ENCODE measurements around the gene DNAAF3.
A peak's percentile ranks its signal among the peaks of the same experiment; 100 is the strongest.
"Not testable (repeated sequence)": the region's sequence is repeated elsewhere in the genome, so short reads cannot be mapped to it uniquely, and the experiment has no call there.

The DNAAF3 gene

DNA sequence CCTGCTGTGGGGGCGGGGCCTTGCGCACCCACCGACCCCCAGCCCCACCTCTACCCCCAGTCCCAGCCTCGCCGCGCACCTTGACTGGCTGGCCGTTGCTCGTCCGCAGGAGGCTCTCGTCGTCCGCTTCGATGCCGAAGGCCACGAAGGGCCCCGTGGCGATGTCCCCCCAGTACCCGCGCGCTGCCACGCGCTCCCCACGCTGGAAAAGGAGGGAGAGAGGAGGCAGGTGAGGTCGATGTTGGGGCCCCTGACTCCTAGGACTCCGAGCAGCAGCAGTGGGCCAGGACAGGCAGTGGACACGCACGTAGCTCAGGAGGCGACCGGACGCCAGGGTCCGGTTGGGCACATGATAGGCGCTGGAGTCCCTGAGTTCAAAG lies 5.4 kb downstream of the DNAAF3 start:
- H3K9me3 ChIP-seq (ENCODE audit: control insufficient read depth, insufficient read depth, low read depth, low read length) = no peaks in the 10 kb centered on the region
- H3K27ac ChIP-seq (ENCODE audit: low read depth, low read length) = no peak overlapping the region
- no peak overlapping the region for H3K9ac ChIP-seq (ENCODE audit: low read length)
- peaks cover 31% of the 10 kb centered on the region for H3K27me3 ChIP-seq (ENCODE audit: control insufficient read depth, insufficient read depth, low read length)
- H3K36me3 ChIP-seq (ENCODE audit: control insufficient read depth, insufficient read depth, low read length) = no peaks in the 10 kb centered on the region
- peak overlapping the region; percentile 60 for H3K4me3 ChIP-seq (ENCODE audit: low read depth, low read length)
- H3K4me1 ChIP-seq (ENCODE audit: control insufficient read depth, insufficient read depth, low read length) = peaks cover 25% of the 10 kb centered on the region

DNA sequence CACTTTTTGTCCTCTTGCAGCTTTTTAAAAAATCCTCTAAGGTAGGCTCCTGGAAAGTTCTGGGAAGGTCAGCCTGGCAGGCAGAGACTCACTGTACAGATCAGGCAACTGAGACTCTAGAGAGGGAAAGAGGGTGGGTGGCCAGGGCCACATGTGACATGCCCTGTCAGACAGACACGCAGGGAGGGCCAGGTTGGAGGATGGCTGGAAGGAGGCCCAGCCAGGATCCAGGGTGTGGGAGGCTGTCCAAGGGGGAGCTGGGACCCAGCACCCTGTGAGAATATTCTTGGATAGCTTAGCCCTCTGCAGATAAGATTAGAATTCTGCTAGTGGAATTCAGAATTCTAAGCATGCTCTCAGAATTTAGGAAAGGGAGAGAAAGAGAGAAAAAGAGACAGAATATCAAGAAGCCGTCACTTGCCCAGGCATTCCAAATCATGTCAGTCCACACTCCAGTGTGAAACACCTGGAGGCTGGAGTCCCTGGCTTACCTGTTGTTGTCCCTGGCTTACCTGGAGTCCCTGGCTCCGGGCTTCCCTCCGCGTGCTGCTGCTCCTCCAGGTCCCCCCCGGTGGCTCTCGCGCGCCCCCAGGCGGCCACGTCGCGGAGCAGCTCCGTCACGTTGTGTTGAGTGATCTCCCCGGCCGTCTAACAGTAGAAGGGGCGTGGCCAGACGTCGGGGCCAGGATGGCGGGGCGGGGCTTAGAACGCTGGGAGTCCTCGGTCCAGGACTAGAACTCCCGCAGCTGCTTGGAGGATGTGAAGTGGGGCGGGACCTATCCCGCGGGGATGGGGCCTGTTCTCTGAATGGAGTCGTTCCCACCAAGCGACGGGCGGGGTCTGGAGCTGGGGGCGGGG lies 6.1 kb downstream of the DNAAF3 start:
- peaks cover 25% of the 10 kb centered on the region for H3K4me1 ChIP-seq (ENCODE audit: control insufficient read depth, insufficient read depth, low read length)
- H3K4me3 ChIP-seq (ENCODE audit: low read depth, low read length) = peak overlapping the region; percentile 60
- no peak overlapping the region for H3K27ac ChIP-seq (ENCODE audit: low read depth, low read length)
- no peaks in the 10 kb centered on the region for H3K9me3 ChIP-seq (ENCODE audit: control insufficient read depth, insufficient read depth, low read depth, low read length)
- H3K36me3 ChIP-seq (ENCODE audit: control insufficient read depth, insufficient read depth, low read length) = no peaks in the 10 kb centered on the region
- peaks cover 31% of the 10 kb centered on the region for H3K27me3 ChIP-seq (ENCODE audit: control insufficient read depth, insufficient read depth, low read length)
- no peak overlapping the region for H3K9ac ChIP-seq (ENCODE audit: low read length)

DNA sequence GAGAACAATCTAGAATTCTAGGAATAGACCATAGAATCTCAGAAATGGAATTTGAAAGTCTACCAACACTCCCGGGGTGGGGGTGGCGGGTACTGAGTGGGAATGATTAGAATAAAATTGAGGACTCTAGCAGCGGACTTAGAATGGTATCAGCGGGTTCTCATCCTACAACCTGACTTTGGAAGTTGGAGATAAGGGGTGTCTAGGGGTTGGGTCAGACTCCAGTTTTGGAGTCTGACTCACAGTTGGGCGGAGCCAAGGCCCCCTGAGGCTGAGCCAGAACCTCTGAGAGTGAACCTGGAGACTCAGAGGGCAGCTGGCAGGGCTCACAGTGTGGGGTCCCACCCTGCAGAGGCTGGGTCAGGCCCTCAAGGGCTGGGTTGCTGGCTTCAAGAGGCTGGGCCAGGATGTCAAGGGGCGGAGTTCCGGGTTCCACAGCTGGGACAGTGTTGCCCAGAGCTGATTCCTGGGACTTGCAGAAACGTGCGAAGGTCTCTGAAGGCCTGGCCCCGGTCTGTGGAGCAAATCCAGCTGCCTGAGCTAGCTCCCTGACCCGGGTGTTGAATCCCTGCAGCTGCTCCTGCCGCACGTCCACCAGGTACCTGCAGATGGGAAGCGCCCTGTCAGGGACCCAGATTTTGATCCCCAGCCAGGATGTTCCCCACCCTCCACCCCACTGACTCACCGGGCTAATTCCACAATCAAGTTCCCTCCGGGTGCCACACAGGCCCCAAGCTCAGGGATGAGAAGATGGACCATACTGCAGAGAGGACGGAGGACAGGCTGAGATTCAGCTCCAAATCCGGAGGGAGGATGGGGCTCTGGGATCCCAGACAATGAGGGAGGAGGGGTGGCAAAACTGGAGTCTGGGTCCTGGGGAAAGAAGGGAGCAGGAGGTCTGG lies 7.3 kb downstream of the DNAAF3 start:
- peaks cover 31% of the 10 kb centered on the region for H3K27me3 ChIP-seq (ENCODE audit: control insufficient read depth, insufficient read depth, low read length)
- no peaks in the 10 kb centered on the region for H3K9me3 ChIP-seq (ENCODE audit: control insufficient read depth, insufficient read depth, low read depth, low read length)
- peak overlapping the region; percentile 22; the same call in 1 of the 2 replicates for H3K4me3 ChIP-seq (ENCODE audit: low read depth, low read length)
- H3K9ac ChIP-seq (ENCODE audit: low read length) = no peak overlapping the region
- no peak overlapping the region for H3K27ac ChIP-seq (ENCODE audit: low read depth, low read length)
- no peaks in the 10 kb centered on the region for H3K36me3 ChIP-seq (ENCODE audit: control insufficient read depth, insufficient read depth, low read length)
- peaks cover 25% of the 10 kb centered on the region for H3K4me1 ChIP-seq (ENCODE audit: control insufficient read depth, insufficient read depth, low read length)

DNA sequence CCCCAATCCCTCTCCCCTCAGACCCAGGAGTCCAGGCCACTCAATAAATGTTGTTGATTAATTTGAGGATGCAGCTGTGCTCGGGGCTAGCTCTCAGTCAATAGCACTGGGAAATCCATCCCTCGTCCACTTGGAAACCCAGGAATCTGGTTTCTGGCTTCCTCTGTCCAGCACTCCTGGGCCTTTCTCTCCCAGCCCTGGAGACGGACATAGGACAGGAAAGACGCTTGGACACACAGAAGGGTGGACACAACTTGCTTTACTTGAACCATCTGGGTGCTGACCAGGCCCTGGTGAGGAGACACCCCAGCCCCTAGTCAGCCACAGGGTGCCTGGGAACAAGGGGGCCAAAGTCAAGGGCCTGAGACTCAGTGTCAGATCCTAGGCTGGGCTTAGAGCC lies 8.0 kb downstream of the DNAAF3 start:
- Histone ChIP-seq H3K9ac (ENCODE audit: low read length) (no peak overlapping the region), H3K4me3 (ENCODE audit: low read depth, low read length) (no peak overlapping the region), H3K27ac (ENCODE audit: low read depth, low read length) (no peak overlapping the region), H3K4me1 (ENCODE audit: control insufficient read depth, insufficient read depth, low read length) (peaks cover 25% of the 10 kb centered on the region), H3K36me3 (ENCODE audit: control insufficient read depth, insufficient read depth, low read length) (0 out of 2 replicates have a peak, but pooled peaks cover 2% of the 10 kb centered on the region), H3K9me3 (ENCODE audit: control insufficient read depth, insufficient read depth, low read depth, low read length) (no peaks in the 10 kb centered on the region), H3K27me3 (ENCODE audit: control insufficient read depth, insufficient read depth, low read length) (peaks cover 29% of the 10 kb centered on the region)

DNA sequence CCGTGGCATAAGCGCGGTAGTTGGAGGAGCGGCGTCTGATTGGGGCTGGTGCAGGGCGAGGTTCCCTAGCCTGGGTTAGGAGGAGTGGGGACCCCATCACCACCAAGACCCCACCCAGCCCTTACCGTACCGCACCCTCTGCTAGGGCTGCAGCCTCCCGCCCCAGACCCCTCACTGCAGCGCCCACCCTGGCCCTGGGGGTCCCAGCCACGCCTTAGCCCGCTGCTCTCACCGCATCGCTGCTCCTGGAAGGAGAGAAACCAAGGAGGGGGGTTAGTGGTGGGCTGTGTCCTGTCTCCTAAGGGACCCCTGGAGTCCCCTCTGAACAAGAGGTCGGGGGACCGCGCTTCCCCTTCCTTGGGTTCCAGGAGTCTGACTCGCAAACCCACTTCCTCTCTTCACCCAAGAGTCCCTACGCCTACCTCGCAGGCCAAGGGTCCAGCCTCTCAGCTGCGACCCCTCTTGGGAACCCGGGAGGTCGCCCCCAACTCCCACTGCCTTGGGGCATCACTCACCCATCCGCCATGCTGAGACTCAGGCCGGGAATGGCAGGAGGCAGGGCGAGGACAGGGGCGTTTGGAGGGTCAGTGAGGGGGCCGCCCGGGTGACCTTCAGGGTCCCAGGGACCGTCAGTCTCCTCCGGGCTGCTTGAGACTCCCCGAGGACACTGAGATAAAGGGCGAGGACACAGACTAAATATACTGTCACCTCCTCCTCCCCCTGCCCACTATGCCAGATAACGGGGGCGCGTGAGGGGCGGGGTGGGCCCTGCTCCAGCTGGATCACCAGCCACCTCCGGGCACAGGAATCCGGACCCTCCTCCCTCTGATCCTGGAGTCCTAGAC lies 9.1 kb downstream of the DNAAF3 start, which contains the start of gene TNNI3:
TSS of gene TNNI3 (minus strand) at position 669 of the 845 bp plus-strand sequence. CDS start at position 526, 143 bp downstream.
- Histone ChIP-seq H3K27ac (ENCODE audit: low read depth, low read length) (no peak within 1 kb of the TSS), H3K27me3 (ENCODE audit: control insufficient read depth, insufficient read depth, low read length) (peaks cover 24% of the 10 kb centered on the region), H3K9ac (ENCODE audit: low read length) (peak within 1 kb of the TSS; percentile 13), H3K36me3 (ENCODE audit: control insufficient read depth, insufficient read depth, low read length) (0 out of 2 replicates have a peak, but pooled peaks cover 2% of the 10 kb centered on the region), H3K4me1 (ENCODE audit: control insufficient read depth, insufficient read depth, low read length) (peaks cover 25% of the 10 kb centered on the region), H3K4me3 (ENCODE audit: low read depth, low read length) (peak within 1 kb of the TSS; percentile 62), H3K9me3 (ENCODE audit: control insufficient read depth, insufficient read depth, low read depth, low read length) (no peaks in the 10 kb centered on the region)

DNA sequence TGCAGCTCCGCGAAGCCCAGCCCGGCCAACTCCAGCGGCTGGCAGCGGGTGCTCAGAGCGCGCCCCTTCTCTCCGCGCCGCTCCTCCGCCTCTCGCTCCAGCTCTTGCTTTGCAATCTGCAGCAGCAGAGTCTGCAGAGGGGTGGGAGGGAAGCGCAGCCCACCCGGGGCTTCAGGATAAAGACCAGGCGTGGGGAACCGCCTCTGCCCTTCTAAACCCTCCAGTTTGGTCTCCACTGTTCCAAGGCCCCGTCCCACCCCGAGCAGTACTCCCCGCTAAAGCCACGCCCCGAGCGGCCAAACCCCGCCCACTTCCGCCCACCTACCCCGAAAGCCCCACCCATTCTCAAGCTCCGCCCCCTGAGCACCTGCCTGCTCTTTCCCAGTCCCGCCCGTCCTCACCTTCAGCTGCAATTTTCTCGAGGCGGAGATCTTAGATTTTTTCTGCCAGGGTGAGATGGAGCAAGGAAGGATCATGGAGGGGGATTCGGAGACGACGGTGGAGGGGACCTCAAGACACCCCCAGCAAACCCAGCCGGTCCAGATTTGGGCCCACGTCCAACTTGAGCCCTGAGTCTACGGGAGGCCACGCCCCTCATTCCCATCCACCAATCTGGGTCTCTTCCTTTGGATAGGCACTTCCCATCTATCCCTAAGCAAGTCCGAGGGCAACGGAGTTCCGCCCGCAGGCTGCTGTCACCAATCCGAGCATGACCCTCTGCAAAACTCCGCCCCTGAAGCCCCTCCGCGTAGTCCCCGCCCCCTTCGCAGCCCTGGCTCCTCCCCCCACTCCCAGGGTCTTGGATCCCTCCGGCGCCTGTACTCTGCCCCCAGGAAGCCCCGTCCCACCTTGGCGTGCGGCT lies 10.0 kb downstream of the DNAAF3 start:
- Histone ChIP-seq H3K9ac (ENCODE audit: low read length) (no peak overlapping the region), H3K4me1 (ENCODE audit: control insufficient read depth, insufficient read depth, low read length) (peaks cover 25% of the 10 kb centered on the region)

DNA sequence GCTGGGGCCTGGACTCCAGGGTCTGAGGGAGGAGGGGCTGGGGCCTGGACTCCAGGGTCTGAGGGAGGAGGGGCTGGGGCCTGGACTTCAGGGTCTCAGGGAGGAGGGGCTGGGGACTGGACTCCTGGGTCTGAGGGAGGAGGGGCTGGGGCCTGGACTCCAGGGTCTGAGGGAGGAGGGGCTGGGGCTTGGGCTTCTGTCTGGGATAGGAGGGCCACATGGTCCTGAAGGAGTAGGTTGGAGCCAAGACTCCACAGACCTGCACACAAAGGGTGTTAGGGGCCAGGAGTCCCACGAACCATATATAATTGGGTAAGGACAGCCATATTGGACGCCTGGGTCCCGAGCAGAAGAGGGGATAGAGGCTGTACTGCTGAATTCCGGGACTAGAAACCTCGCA lies 10.6 kb downstream of the DNAAF3 start:
- not testable (repeated sequence) for H3K27me3 ChIP-seq (ENCODE audit: control insufficient read depth, insufficient read depth, low read length); H3K27ac ChIP-seq (ENCODE audit: low read depth, low read length); H3K9me3 ChIP-seq (ENCODE audit: control insufficient read depth, insufficient read depth, low read depth, low read length); H3K9ac ChIP-seq (ENCODE audit: low read length); H3K36me3 ChIP-seq (ENCODE audit: control insufficient read depth, insufficient read depth, low read length)
- Histone ChIP-seq H3K4me3 (ENCODE audit: low read depth, low read length) (peak overlapping the region; percentile 62), H3K4me1 (ENCODE audit: control insufficient read depth, insufficient read depth, low read length) (peaks cover 25% of the 10 kb centered on the region)

More for the DNA sequence above, 10.0 kb downstream of the DNAAF3 start:
- H3K27ac ChIP-seq (ENCODE audit: low read depth, low read length) = no peak overlapping the region
- no peaks in the 10 kb centered on the region for H3K9me3 ChIP-seq (ENCODE audit: control insufficient read depth, insufficient read depth, low read depth, low read length)
- H3K36me3 ChIP-seq (ENCODE audit: control insufficient read depth, insufficient read depth, low read length) = peaks cover 6% of the 10 kb centered on the region
- H3K4me3 ChIP-seq (ENCODE audit: low read depth, low read length) = peak overlapping the region; percentile 62
- H3K27me3 ChIP-seq (ENCODE audit: control insufficient read depth, insufficient read depth, low read length) = peaks cover 16% of the 10 kb centered on the region

DNA sequence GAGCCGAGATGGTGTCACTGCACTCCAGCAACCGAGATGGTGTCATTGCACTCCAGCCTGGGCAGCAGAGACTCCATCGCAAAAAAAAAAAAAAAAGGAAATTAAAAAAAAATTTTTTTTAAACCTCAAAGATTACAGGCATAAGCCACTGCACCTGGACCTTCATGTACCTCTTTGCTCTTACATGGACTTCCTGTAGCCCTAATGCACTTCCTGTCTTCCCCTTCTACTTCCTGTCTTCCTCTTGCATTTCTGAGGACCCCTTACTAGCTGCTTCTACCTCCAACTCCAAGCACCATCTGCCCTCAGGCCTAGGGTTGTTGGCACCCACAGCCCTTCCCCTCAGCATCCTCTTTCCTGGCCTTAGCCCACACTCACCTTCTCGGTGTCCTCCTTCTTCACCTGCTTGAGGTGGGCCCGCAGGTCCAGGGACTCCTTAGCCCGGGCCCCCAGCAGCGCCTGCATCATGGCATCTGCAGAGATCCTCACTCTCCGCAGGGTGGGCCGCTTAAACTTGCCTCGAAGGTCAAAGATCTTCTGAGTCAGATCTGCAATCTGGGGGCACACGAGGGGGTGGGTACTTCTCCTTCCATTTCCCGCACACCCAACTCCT lies 12.7 kb downstream of the DNAAF3 start:
- Histone ChIP-seq H3K9ac (ENCODE audit: low read length) (no peak overlapping the region), H3K9me3 (ENCODE audit: control insufficient read depth, insufficient read depth, low read depth, low read length) (no peaks in the 10 kb centered on the region), H3K27ac (ENCODE audit: low read depth, low read length) (no peak overlapping the region), H3K36me3 (ENCODE audit: control insufficient read depth, insufficient read depth, low read length) (peaks cover 6% of the 10 kb centered on the region), H3K4me1 (ENCODE audit: control insufficient read depth, insufficient read depth, low read length) (peaks cover 24% of the 10 kb centered on the region), H3K4me3 (ENCODE audit: low read depth, low read length) (no peak overlapping the region), H3K27me3 (ENCODE audit: control insufficient read depth, insufficient read depth, low read length) (peaks cover 10% of the 10 kb centered on the region)

DNA sequence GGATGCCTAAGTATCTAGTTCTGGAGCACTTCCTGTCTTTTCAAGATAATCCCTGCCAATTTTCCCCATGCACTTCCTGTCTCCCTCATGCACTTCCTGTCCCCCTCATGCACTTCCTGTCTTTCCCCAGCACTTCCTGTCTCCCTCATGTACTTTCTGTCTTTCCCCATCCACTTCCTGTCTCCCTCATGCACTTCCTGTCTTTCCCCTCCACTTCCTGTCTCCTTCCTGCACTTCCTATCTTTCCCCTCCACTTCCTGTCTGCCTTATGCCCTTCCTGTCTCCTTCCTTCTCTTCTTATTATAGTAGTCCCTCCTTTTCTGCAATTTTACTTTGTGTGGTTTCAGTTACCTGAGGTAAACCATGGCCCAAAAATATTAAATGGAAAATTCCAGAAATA lies 14.4 kb downstream of the DNAAF3 start:
- Histone ChIP-seq H3K27me3 (ENCODE audit: control insufficient read depth, insufficient read depth, low read length) (peaks cover 1% of the 10 kb centered on the region; the same call in 1 of the 2 replicates), H3K4me1 (ENCODE audit: control insufficient read depth, insufficient read depth, low read length) (peaks cover 26% of the 10 kb centered on the region), H3K9ac (ENCODE audit: low read length) (no peak overlapping the region), H3K36me3 (ENCODE audit: control insufficient read depth, insufficient read depth, low read length) (peaks cover 6% of the 10 kb centered on the region), H3K9me3 (ENCODE audit: control insufficient read depth, insufficient read depth, low read depth, low read length) (no peaks in the 10 kb centered on the region), H3K4me3 (ENCODE audit: low read depth, low read length) (no peak overlapping the region), H3K27ac (ENCODE audit: low read depth, low read length) (no peak overlapping the region)
